ENCODE measurements around the gene FAM131C.
A peak's percentile ranks its signal among the peaks of the same experiment; 100 is the strongest.
"Not testable (repeated sequence)": the region's sequence is repeated elsewhere in the genome, so short reads cannot be mapped to it uniquely, and the experiment has no call there.

The FAM131C gene, protein sequence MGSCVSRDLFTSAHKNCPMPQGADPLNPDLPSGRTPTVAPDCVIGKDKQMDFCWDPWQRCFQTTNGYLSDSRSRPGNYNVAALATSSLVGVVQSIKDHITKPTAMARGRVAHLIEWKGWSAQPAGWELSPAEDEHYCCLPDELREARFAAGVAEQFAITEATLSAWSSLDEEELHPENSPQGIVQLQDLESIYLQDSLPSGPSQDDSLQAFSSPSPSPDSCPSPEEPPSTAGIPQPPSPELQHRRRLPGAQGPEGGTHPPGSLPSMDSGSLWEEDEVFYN

DNA sequence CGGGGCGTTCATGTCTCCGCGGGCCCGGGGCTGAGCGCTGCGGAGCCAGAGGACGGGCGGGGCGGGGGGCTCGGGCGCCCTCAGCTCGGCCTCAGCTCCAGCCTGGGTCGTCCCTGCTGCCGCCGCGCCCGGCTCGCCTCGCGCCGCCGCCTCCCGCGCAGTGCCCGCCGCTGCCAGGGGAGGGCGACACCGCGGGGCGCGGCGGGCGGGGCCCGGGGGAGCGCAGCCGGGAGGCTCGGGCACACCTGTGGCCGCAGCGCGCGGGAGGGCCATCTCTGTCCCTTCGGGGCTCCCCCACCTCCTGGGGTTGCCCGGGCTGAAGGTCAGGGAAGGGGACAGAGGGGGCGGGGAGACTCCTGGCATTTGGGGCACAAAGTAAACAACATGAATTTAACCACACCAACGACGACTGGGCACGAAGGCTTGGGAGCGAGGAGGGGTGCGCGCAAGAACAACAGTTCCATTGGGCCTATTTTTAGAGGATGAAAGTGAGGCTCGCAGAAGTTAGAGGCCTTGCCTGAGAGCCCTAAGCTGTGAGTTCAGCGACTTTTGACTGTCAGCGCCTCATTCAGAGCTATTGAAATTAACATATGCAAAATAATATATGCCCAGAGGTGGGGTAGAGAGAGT is at the start of gene FAM131C:
TSS of gene FAM131C (minus strand) at position 162 of the 630 bp plus-strand sequence. CDS start 209 bp downstream, outside the sequence.
- no peak for DNase-seq

DNA sequence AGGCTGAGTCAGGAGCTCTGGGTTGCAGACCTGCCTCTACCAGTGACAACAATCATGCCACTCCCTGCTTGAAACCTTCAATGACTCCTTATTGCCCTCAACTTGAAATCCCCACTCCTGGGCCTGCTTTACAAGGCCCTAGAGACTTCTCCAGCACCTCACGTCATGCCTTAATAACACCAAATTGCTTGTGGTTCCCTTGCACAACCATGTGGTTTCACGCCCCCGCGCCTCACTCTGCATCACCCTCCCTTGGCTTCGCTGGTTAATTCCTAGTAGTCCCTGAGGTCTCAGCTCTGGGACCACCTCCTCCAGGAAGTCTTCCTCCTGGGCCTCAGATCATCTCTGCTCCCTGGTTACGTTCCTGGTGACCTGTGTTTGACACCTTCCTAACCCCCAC is 49.5 kb upstream of the FAM131C start:
- peak; percentile 46 for DNase-seq

DNA sequence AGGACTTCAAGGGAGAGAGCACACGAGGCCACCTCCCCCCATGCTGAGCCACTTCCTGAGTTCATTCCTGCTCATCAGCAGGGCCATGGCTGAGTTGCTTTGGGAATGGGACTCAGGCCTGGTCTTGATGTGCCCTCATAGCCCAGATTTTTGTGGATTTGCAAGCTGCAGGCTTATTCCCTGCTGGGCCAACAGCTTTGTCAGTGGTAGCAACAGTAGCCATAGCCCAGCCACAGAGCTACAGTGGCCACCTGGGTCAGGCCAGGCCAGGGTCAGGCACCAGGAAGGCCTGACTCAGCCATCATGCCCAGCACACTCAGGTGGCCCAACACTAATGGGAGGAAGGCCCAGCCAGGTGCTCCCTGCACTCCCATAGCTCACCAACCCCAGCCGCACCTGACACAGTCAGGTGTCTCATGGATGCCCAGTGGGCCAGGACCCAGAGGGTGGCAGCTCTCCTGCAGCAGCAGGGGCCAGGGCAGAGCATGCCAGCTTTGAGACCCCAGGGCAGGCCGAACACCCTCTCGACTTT is 49.0 kb upstream of the FAM131C start:
- peak; percentile 32 for DNase-seq

DNA sequence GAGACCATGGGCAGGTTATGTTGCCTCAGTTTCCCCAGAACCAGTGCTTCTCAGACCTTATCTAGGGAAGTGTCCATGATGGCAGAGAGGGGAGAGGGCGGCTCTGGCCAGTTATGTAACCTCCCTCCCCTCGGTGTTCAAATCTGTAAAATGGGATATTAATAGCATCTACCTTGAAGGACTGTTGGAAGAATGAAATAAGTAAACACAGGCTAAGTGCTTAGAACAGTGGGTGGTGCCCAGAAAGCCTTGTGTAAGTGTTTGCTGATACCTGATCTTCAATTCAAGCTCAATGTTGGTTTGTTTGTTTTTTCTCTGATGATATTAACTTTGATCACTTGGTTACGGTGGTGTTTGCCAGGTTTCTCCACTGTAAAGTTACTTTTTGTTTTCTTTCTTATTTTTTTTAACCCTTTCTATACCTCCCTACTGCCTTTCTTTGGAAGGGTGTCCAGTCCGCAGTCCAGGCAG is 47.5 kb upstream of the FAM131C start:
- DNase-seq: peak; percentile 6

DNA sequence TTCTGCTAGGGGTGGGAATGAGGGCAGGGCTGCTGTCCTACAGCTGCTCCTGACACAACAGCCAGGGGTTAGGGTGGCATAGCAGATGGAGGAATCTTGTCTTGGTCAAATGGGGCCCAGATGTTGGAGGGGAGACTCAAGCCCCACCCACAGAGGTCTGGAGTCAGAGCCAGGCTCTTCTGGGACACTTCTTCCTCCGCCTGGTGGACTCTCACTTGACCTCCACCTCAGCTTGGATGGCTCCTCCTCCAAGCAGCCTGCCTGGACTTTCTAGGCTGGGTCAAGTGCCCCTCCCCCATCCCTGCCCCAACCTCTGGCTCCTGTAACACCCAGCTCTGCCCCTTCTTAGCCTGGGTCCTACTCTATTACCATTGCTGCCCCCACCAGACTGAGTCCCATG is 47.0 kb upstream of the FAM131C start:
- peak; percentile 42 for DNase-seq

DNA sequence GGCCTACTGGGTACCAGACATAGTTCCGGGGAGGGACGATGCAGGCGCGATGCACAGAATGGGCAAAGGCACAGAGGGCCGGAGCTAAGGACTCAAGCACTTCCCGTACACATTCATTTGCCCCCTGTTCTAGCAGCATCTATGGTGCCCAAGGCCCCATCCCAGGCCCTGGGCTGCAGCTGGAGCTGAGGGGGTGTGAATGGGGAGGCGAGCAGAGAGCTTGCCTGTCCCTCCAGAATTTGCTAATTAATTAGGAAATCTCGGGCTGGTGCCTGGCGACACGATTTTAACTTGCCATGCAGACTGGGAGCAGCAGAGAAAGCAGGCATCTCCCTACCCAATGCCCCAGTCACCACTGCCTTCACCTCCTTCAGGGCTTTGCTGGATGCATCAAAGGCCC is 46.5 kb upstream of the FAM131C start:
- peak; percentile 25 for DNase-seq

DNA sequence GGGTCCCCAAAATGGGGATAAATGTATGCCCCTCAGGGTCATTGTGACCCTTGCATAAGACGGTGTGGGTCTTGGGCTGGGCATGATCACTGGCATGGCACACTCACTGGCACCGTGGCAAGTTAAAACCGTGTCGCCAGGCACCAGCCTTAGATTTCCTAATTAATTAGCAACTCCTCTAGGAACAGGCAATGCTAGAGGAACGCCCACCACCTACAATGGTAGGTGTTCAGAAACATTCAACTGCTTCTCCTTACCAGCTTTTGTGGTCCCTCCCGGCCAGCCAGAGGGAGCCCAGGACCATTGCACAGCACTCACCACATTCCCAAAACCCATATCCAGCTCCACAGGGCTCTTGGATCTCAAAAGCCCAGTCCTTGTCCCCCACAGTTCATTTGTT is 46.1 kb upstream of the FAM131C start:
- DNase-seq: peak; percentile 34

DNA sequence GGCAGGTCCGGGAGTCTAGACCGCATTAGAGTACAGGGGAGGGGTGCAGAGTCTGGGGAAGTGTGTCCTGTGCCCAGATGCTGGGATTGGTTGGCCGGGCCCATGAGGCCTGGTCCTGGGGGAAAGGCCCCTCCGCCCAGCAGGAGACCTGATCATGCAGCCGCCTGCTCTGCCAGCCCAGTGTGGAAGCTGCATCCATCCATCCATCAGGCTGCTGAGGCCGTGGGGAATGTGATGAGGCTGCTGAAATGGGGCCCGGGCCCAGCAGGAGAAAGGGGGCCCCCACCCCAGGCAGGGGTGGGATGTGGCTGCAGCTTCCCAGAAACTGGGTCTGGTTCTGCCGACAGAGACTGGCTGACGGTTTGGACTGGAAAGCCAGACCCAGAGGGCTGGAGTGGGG is 45.3 kb upstream of the FAM131C start:
- DNase-seq: peak; percentile 47

DNA sequence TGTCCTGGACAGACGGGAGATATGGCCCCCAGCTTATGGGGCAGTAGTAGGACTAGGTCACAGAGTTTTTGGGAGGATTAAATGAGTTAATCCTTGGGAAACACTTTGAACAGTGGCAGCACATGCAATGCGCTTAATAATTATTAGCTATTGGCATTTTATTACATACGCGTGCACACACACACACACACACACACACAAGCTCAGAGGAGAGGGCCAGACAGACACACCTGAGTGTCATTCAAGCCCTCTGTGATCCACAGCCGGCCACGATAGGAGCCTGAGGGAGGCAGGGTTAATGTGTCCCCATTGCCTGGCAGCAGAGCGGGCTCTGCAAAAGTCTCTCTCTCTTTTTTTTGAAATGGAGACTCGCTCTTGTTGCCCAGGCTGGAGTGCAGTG is 44.5 kb upstream of the FAM131C start:
- DNase-seq: peak; percentile 34

DNA sequence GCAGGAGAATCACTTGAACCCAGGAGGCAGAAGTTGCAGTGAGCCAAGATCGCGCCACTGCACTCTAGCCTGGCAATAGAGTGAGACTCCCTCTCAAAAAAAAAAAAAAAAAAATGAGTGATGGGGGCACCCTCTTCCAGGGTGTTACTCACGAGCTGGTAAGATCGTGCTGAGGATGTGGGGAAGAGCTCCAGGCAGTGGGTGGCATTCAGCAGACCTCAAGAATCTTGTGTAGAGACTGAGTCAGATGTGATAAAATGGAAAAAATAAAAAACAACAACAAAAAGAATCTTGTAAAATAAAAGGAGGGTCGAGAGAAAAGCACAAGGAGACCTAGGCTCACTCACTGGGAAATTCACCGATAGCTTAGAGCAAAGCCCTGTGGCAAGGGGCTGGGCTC is 43.9 kb upstream of the FAM131C start:
- DNase-seq: no peak

DNA sequence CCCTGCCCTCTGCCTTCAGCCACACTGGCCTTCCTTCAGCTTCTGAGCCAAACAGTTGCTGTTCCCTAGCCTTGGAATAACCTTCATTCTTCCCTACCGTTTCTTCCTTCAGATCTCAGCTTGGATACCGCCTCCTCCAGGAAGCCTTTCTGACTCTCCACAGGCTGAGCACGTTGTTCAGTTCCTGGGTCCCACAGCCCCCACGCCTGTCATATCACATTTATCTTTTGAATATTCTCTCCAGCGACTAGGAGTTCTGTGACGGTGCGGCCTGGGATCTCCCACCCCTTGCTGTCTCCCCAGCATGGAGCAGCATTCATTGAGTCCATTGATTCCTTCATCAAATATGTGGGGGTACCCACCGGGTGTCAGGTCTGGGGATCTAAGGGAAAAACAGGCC is 43.2 kb upstream of the FAM131C start:
- DNase-seq: peak; percentile 22

DNA sequence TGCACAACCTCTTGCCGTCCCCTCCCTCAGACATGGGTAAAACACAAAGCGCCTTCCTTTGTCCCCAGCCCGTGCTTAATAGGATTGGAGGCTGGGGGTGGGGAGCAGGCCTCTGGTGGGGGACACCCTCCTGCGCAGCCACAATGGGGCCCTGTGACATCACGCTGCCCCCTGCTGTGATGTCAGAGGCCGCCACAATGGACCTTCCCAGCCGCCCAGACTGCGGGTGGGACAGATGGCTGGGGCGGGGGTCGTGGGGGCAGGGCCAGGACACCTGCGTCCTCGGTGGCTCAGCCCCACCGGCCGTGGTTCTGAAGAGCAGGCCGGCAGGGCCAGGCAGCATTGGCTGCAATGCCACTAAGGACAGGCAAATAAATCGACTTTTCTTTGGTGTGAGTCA is 42.6 kb upstream of the FAM131C start:
- DNase-seq: no peak

DNA sequence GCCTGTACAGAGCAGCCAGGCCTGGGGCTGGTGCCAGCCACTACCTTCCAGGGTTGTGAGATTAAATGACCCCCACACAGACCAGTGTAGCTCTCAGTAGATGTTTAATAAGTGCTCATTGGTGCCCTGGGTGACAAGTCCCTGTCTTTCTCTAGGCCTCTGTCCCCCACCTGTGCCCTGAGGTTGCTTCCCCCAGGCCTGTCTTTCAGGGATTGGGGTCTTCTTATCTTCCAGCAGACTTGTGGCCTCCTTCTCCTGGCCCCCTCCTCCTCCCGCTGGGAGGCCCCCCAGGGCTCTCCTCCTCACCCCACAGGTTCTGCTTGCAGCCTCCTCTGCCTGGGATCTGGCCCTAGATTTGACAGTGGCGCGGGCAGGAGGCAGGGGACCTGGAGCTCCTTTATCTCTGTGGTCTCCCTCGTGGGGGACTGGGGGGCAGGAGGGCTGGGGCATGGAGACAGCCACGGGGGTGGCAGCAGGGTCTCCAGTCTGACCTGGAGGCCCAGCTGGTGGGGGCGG is 42.1 kb upstream of the FAM131C start:
- DNase-seq: peak; percentile 35

DNA sequence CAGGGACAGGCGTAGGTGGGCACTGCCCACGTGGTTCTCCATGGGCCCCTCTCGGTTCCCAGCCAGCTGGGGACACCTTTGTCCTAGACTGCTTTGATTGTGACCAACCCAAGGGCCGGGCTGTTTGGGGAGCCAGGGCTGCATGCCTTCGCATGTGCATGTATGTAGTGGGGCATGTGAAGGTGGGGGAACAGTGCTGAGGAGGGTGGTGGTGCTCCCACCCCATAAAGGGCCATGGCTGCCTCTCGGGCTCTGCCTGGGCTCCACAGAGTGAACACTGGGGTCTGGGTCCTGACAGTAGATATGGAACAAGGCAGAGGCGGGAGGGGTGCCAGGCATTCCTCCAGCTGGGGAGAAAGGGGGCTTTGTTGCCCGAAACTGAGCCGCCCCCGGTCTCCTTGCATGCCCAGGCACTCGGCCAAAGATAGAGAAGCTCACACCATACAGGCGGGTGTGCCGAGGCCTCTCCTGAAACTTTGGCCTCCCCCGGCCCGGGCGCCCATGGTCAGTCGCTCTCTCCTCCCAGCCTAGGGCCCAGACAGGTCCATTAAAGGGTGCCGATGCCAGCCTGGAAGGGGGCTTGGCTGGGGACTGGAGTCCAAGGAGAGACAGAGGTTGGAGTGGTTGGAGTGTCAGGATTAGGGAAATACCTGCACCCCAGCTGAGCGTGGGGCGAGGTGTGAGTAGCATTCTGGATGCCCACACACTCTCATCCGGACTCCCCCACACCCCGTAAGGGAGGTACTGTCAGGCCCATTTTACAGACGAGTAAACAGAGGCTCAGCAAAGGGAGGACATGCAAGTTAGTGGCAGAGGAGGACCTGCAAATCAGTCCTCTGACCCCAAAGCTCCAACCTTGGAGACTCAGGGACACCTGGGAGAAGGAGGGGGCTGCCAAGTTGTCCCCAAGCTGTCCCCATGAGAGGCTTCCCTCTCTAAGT is 41.3 kb upstream of the FAM131C start:
- peak; percentile 42 for DNase-seq

DNA sequence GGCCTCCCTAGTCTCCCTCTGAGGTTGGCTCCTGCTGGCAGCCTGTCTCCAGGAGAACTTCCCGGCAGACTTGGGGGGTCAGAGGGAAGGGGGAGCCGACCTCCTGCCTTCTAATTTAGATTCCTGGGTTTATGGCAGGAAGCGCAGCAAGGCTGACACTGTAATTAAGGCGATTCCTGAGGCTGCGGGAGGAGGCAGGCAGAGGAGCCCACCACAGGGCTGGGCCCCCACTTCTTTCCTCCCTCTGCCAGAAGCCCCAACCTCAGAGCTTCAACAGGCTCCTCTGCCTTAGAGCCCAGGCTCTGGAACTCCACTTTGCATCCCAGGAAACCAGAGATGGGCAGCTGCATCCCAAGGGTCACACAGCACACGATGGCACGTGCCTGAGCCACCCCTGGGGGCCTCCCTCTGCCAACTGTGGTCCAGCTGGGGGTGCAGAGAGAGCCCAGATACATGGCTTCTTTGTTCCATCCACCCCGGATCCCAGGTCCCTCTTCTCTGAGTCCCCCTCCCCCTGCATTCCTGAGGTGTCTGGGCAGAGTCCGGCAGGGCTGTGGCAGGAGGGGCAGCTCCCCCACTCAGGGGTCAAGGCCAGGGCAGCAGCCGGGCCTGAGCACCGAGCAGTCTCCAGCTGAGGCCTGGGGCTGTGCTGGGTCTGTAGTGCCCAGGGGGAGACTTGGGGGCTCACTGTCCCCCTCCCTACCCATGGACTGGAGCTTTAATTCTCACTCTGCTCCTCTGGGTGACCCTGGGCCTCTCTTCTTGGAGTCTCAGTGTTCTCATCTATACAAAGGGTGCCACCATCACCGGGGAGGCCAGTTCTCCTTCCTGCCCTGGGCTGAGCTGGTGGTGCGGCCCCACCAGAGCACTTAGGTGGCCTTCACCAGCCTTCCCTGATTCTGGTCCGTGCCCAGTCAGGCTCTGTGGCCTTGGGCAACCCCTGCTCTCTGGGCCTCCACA is 39.4 kb upstream of the FAM131C start:
- peak; percentile 63 for DNase-seq

DNA sequence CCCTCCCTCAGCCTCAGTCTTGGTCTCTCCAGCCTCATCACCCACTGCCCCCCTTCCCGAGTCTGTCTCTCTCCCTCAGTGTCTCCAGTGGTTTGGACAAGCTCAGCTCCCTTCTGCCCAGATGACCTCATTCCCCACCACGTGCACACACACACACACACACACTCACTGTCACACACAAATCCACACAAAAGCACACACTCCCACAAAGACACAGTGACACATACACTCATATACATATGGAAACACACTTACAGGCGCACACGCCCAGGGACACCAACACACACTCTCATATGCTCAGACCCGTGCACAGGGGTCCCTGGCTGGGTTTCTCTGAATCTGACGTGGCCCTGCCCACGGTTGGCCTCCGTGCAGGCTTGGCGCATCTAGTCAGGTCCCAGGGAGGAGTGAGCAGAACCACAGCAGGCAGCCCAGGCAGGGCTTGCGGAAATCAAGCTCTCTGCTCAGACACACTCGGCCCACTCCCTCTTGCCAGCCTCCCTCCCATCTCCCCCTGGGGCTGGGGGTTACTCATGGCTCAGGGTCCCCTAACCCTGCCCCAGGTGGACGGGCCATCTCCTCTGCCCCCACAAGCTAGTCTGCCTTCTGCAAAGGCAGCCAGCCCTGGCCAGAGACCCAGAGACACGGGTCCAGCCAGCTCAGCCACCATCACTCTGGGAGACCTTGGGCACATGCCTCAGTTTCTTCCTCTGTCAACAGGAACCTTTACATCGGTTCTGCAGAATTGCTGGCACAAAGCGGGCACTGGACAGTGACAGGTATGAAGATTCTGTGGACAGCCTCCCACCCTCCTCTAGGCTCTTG is 38.5 kb upstream of the FAM131C start:
- DNase-seq: peak; percentile 78

DNA sequence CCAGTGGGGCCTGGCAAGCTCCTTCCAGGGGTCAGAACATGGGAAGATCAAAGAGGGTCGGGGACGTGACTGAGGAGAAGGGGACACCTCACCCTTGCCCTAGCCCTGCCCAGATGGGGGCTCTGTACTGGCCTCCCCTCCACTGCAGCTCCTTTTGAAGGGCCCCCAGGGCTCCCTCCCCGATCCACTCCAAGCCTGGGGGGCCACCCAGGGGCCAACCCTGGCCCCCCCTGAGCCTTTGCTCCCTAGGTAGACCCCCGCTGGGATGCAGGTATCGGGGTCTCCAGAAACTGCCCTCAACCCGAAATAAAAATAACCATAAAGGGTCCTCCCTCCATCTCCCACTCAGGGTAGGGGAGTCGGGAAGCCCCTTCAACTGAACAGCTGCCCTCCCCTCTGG is 37.4 kb upstream of the FAM131C start:
- no peak for DNase-seq

DNA sequence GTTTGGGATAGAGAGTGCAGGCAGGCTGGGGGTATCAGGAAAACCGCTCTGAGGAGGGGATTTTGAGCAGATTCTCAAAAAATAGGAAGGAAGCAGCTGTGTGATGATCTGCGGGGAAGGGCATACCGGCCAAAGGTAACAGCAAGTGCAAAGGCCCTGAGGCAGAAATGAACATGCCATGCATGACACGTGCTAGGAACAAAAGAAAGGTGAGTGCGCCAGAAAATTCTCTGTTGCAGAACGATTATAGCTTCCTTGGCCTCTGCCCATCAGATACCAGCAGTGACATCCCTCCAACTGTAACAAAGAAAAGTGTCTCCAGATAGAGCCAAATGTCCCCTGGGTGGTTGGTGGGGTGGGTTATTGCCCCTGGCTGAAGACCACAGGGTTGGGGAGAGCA is 37.0 kb upstream of the FAM131C start:
- peak; percentile 31 for DNase-seq

DNA sequence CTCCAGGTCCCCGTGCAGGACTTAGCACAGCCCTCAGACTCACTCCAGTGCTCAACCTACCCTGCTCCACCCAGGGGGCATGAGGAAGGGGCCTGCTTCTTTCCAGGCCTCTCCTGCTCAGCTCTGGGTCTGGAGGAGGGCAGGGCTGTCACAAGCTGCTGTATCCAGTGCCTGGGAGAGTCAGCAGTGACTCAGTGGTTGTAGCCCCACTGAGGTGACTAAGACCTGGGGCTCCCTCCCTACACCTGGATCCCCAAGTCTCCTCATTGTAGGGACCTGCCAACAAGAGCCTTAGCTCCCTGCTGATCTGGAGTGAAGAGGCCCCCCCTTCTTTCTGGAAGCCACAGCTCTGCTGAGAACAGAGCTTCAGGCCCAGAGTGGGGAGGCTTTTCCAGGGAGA is 36.1 kb upstream of the FAM131C start:
- DNase-seq: peak; percentile 36

DNA sequence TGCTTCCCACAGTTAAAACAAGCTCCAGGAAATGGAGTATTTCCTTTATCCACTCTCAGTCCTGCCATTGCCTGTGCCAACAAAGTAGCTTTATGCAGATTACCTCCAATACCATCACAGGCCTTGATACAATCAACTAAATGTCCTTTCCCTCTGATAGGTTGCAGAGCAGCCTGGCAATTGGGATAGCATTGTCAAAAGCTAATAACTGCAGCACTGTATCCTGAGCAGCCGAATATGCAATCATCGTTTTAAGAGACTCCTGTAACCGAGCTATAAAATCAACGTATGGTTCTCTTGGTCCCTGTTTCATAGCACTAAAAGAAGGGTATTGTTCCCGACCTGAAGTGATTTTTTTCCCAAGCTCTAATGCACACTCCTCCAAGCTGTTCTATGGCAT is 33.6 kb upstream of the FAM131C start:
- DNase-seq: not testable (repeated sequence)

DNA sequence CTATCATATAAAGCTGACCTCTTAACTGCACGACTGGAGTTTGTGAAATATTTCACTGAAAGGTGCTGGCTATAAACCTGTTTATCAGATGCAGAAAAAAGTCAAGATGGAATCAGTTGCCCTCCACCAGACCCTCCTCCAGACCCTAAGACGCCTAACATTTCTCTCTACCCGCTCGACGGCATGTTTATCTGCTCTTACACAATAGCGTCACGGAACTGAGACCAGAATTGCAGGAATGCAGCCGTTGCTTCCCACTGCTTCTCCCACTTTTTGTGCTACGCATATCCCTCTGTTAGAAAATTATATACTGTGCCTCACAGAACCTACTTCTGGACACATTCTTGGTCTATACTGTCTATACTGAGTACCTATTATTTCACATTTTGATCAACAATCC is 28.2 kb upstream of the FAM131C start:
- no peak for DNase-seq

Measured in right forelimb (tissue), 1 donor.